ENCODE data around the gene EPHA5.

The EPHA5 gene

GRCh38 chr4:65495439-65495838 lies 174.8 kb downstream of the EPHA5 start:
- no peak for DNase-seq (ENCODE audit: low read depth)

GRCh38 chr4:65482410-65482809 lies 187.9 kb downstream of the EPHA5 start:
- no peak for DNase-seq (ENCODE audit: low read depth)

GRCh38 chr4:65472531-65472930 lies 197.8 kb downstream of the EPHA5 start:
- no peak for DNase-seq (ENCODE audit: low read depth)

- DNase-seq (ENCODE audit: low read depth): no peak
These were observed 203.1 kb downstream of the EPHA5 start for GRCh38 chr4:65467068-65467680.

GRCh38 chr4:65461781-65462180 lies 208.5 kb downstream of the EPHA5 start:
- DNase-seq (ENCODE audit: low read depth): no peak

- DNase-seq (ENCODE audit: low read depth): no peak
These were observed 213.3 kb downstream of the EPHA5 start for GRCh38 chr4:65457011-65457410.

GRCh38 chr4:65456579-65456978 lies 213.7 kb downstream of the EPHA5 start:
- DNase-seq (ENCODE audit: low read depth): no peak

- DNase-seq (ENCODE audit: low read depth): no peak
These were observed 216.9 kb downstream of the EPHA5 start for GRCh38 chr4:65453398-65453797.

GRCh38 chr4:65450899-65451298 lies 219.4 kb downstream of the EPHA5 start:
- no peak for DNase-seq (ENCODE audit: low read depth)

GRCh38 chr4:65437102-65437501 lies 233.2 kb downstream of the EPHA5 start:
- DNase-seq (ENCODE audit: low read depth): no peak

GRCh38 chr4:65422109-65422508 lies 248.2 kb downstream of the EPHA5 start:
- no peak for DNase-seq (ENCODE audit: low read depth)

GRCh38 chr4:65420036-65420435 lies 250.3 kb downstream of the EPHA5 start:
- no peak for DNase-seq (ENCODE audit: low read depth)

- DNase-seq (ENCODE audit: low read depth): no peak
These were observed 253.4 kb downstream of the EPHA5 start for GRCh38 chr4:65416891-65417290.

GRCh38 chr4:65407483-65407882 lies 262.8 kb downstream of the EPHA5 start:
- no peak for DNase-seq (ENCODE audit: low read depth)

GRCh38 chr4:65401083-65401482 lies 269.2 kb downstream of the EPHA5 start:
- DNase-seq (ENCODE audit: low read depth): no peak

GRCh38 chr4:65399084-65399483 lies 271.2 kb downstream of the EPHA5 start:
- DNase-seq (ENCODE audit: low read depth): no peak

- DNase-seq (ENCODE audit: low read depth): no peak
These were observed 277.2 kb downstream of the EPHA5 start for GRCh38 chr4:65393078-65393477.

- no peak for DNase-seq (ENCODE audit: low read depth)
These were observed 277.8 kb downstream of the EPHA5 start for GRCh38 chr4:65392488-65392887.

GRCh38 chr4:65391814-65392213 lies 278.5 kb downstream of the EPHA5 start:
- DNase-seq (ENCODE audit: low read depth): no peak

GRCh38 chr4:65391382-65391781 lies 278.9 kb downstream of the EPHA5 start:
- DNase-seq (ENCODE audit: low read depth): no peak

GRCh38 chr4:65386927-65387326 lies 283.4 kb downstream of the EPHA5 start:
- no peak for DNase-seq (ENCODE audit: low read depth)

GRCh38 chr4:65383589-65384305 lies 286.5 kb downstream of the EPHA5 start:
- no peak for DNase-seq (ENCODE audit: low read depth)

- no peak for DNase-seq (ENCODE audit: low read depth)
These were observed 288.6 kb downstream of the EPHA5 start for GRCh38 chr4:65381648-65382047.

GRCh38 chr4:65370709-65371108 lies 299.6 kb downstream of the EPHA5 start:
- DNase-seq (ENCODE audit: low read depth): no peak

All from activated gamma-delta T cell treated with anti-CD3 and anti-CD28 coated beads, Interleukin-2, amount 50 U/mL, for 16 hours (primary cell).